Memory B cell (primary cell): ENCODE results near the gene SLCO1B3.

Experiments
- ATAC-seq: fragments of 150-1000 bp; cut with Tn5 transposase; 2 replicates; pipeline ENCODE4 v1.10.0; 2021; ENCODE audit warnings: low read depth, mild to moderate bottlenecking, moderate library complexity
- DNase-seq, 2 donors: peaks; one replicate each; pipeline ENCODE4 v3.0.0; 2022; ENCODE audit warnings: low spot score in 2 of 2
- H3K27ac Mint-ChIP-seq: one replicate; pipeline ENCODE4 v1.8.0; 2022; ENCODE audit warnings: mild to moderate bottlenecking, moderate library complexity, mixed read lengths
- H3K27me3 Mint-ChIP-seq: one replicate; pipeline ENCODE4 v1.8.0; 2022; ENCODE audit warnings: mixed read lengths
- H3K36me3 Mint-ChIP-seq: one replicate; pipeline ENCODE4 v1.8.0; 2022; ENCODE audit warnings: mild to moderate bottlenecking, mixed read lengths
- H3K4me1 Mint-ChIP-seq: one replicate; pipeline ENCODE4 v1.8.0; 2022; ENCODE audit warnings: mixed read lengths
- H3K4me3 Mint-ChIP-seq: one replicate; pipeline ENCODE4 v1.8.0; 2022; ENCODE audit warnings: mild to moderate bottlenecking, moderate library complexity, mixed read lengths
- H3K9me3 Mint-ChIP-seq: one replicate; pipeline ENCODE4 v1.8.0; 2022; ENCODE audit warnings: mixed read lengths

Gene SLCO1B3

GRCh38 chr12:20950248-20950647 lies 139.7 kb downstream of the SLCO1B3 start:
- Mint-ChIP-seq H3K4me1 (no peaks in the 10 kb centered on the region), H3K4me3 (no peak overlapping the region), H3K27me3 (no peaks in the 10 kb centered on the region), H3K9me3 (peaks cover 1% of the 10 kb centered on the region), H3K36me3 (no peaks in the 10 kb centered on the region), H3K27ac (no peak overlapping the region)
- ATAC-seq: no peak
- no peak for DNase-seq

- H3K27ac Mint-ChIP-seq: no peak overlapping the region
- ATAC-seq (no peak), DNase-seq (no peak)
- no peak overlapping the region for H3K4me3 Mint-ChIP-seq
- H3K27me3 Mint-ChIP-seq: no peaks in the 10 kb centered on the region
- no peaks in the 10 kb centered on the region for H3K36me3 Mint-ChIP-seq
- H3K4me1 Mint-ChIP-seq: no peaks in the 10 kb centered on the region
- peaks cover 3% of the 10 kb centered on the region for H3K9me3 Mint-ChIP-seq
Measured at GRCh38 chr12:20963303-20963702, 152.8 kb downstream of the SLCO1B3 start.

GRCh38 chr12:20963762-20964161 lies 153.3 kb downstream of the SLCO1B3 start:
- Mint-ChIP-seq H3K27ac (no peak overlapping the region), H3K4me3 (no peak overlapping the region), H3K27me3 (no peaks in the 10 kb centered on the region), H3K4me1 (no peaks in the 10 kb centered on the region), H3K36me3 (no peaks in the 10 kb centered on the region), H3K9me3 (peaks cover 3% of the 10 kb centered on the region)
- ATAC-seq: no peak
- DNase-seq: no peak
